Ovary (tissue), 9 donors: ENCODE data around the gene ZDHHC1. TPM values are rescaled to one million over a fixed set of nuclear protein-coding genes. Genes with fewer than 3 reads are reported as not detected.
"Not testable (repeated sequence)": the region's sequence is repeated elsewhere in the genome, so short reads cannot be mapped to it uniquely, and the experiment has no call there.

Experiments
- DNase-seq, 5 donors: peaks; one replicate each; pipeline ENCODE4 v3.0.0-alpha.2; 2019 to 2020
- H3K27ac ChIP-seq, 2 donors: fragments of 200-600 bp; one replicate each; pipeline versions ENCODE4 v1.5.1 to v1.8.0; 2019 to 2022
- H3K27me3 ChIP-seq: fragments of 200-600 bp; one replicate; pipeline ENCODE4 v1.8.0; 2022
- H3K36me3 ChIP-seq: fragments of 200-600 bp; sonication (generic); one replicate; pipeline ENCODE4 v1.5.1; 2019
- H3K4me1 ChIP-seq: one replicate; pipeline ENCODE4 v1.8.1; 2013; ENCODE audit warnings: mild to moderate bottlenecking, moderate library complexity; ENCODE audit not compliant: insufficient read depth
- H3K4me3 ChIP-seq: fragments of 200-600 bp; sonication (generic); one replicate; pipeline ENCODE4 v1.5.1; 2017
- H3K9me3 ChIP-seq, 2 donors: fragments of 200-600 bp in 1 of 2; sonication (generic) in 1 of 2; one replicate each; pipeline versions ENCODE4 v1.5.1 to v1.8.1; 2013 to 2019; ENCODE audit warnings: mild to moderate bottlenecking in 1 of 2, moderate library complexity in 1 of 2
- CTCF ChIP-seq, 3 donors: fragments of 450-650 bp in 2 of 3; fragments of 200-600 bp in 1 of 3; IDR thresholded peaks; one replicate each; pipeline versions ENCODE4 v1.5.1 to v1.8.0; 2016 to 2022; ENCODE audit warnings: antibody characterized with exemption in 3 of 3, mild to moderate bottlenecking in 1 of 3
- EP300 ChIP-seq: sonication (generic); formaldehyde crosslinking; IDR thresholded peaks from one replicate; pipeline ENCODE4 v1.6.1; 2017; ENCODE audit warnings: antibody characterized with exemption
- POLR2A ChIP-seq: fragments of 450-650 bp; IDR thresholded peaks from one replicate; pipeline ENCODE4 v1.6.1; 2017; ENCODE audit warnings: antibody characterized with exemption, mild to moderate bottlenecking, moderate library complexity
- WGBS, 3 donors: extraction: QIAGEN DNeasy Blood & Tissue Kit in 1 of 3; methylation state at CpG; one replicate each; pipeline versions ENCODE4 v1.1.5 to v1.1.7; 2013 to 2017; 5-methylcytosine and 5-hydroxymethylcytosine counted together
- intact Hi-C, 4 donors: fragments of 100-400 bp; cut with DNase I; formaldehyde crosslinking; loops; one replicate each; pipeline versions ENCODE4 v1.11.0 to v1.15.1; 2022 to 2023
- polyA plus RNA-seq, 2 donors: library from polyadenylated mRNA; stranded (reverse); fragments of 200-250 nt in 1 of 2; fragments of 350-450 nt in 1 of 2; fragmentation: Illumina TruSeq in 1 of 2; extraction: RNeasy Lipid Tissue Mini Kit (QIAGEN cat#74804) in 1 of 2; gene quantifications; one replicate each; pipeline ENCODE4 v1.2.3, GENCODE V29; 2013 to 2014
- total RNA-seq, 7 donors: library from RNA; depleted of rRNA in 2 of 7; stranded (reverse); fragments of >200 nt in 2 of 7; fragmentation: NEBNext Ultra II Directional in 3 of 7; extraction: Animal tissue kit (Norgen Biotek cat#: 25700) in 3 of 7; gene quantifications; one replicate each; pipeline versions ENCODE4 v1.1.0 to v1.2.4, GENCODE V29; 2016 to 2023
- donor health status: DM: no; HTN: no; CAD: no; lungs with moderate emphysema.
- donor health status: DM: no; HTN: no; CAD: no.
- donor health status: Bipolar disorder and iron deficiency.
- donor health status: DM: yes; HTN: yes; CAD: no.
- donor health status: DM: no; HTN: no; CAD: no.
- donor health status: DM: yes; HTN: yes; CAD: no.

Gene ZDHHC1
- total and polyA plus RNA-seq, 9 donors: 1.4 to 45.5 (median 21.9) TPM

GRCh38 chr16:67417333-67418061 lies 1.2 kb upstream of the ZDHHC1 start:
- Histone ChIP-seq H3K4me3 (no peak overlapping the region), H3K27ac (no peak overlapping the region), H3K27me3 (no peaks in the 10 kb centered on the region), H3K36me3 (no peaks in the 10 kb centered on the region), H3K9me3 (no peaks in the 10 kb centered on the region), H3K4me1 (peaks cover 9% of the 10 kb centered on the region)
- intact Hi-C loops: loop anchor here in 1 of 4 donors (10.0 kb wide), 1 partner anchor 163 kb away; no protein-coding TSS in a partner anchor
- DNase-seq: no peak
- TF ChIP-seq CTCF (IDR thresholded peaks at IDR 0.05) (no peak), EP300 (no peak), POLR2A (no peak)
- WGBS, 3 donors: 79 to 88% (median 87%) methylated on average over 2 of the region's 2 CpGs

- not testable (repeated sequence) for H3K9me3 ChIP-seq, H3K27me3 ChIP-seq, DNase-seq, H3K4me1 ChIP-seq, H3K36me3 ChIP-seq
- Histone ChIP-seq H3K4me3 (peak overlapping the region; percentile 64), H3K27ac (peak overlapping the region in 1 of 2 donors; percentile 87)
- intact Hi-C loops: loop anchor here in 1 of 4 donors (10.0 kb wide), 1 partner anchor 161 kb away; no protein-coding TSS in a partner anchor
- 80 to 86% (median 81%) methylated on average over 19 of the region's 19 CpGs for WGBS, 3 donors
These were observed 856 bp downstream of the ZDHHC1 start for GRCh38 chr16:67415421-67415820.

GRCh38 chr16:67413978-67414911 lies 2.0 kb downstream of the ZDHHC1 start:
- peak overlapping the region in 1 of 2 donors; percentile 46 for H3K27ac ChIP-seq
- no peaks in the 10 kb centered on the region for H3K9me3 ChIP-seq
- no peak overlapping the region for H3K4me3 ChIP-seq
- DNase-seq: no peak
- peaks cover 9% of the 10 kb centered on the region for H3K4me1 ChIP-seq
- H3K27me3 ChIP-seq: no peaks in the 10 kb centered on the region
- WGBS, 3 donors: 34 to 49% (median 36%) methylated on average over 6 of the region's 6 CpGs
- intact Hi-C loops: loop anchor here in 1 of 4 donors (10.0 kb wide), 1 partner anchor 159 kb away; no protein-coding TSS in a partner anchor
- H3K36me3 ChIP-seq: no peaks in the 10 kb centered on the region
- no peak for TF ChIP-seq EP300
- no peak for TF ChIP-seq CTCF (IDR thresholded peaks at IDR 0.05)
- no peak for TF ChIP-seq POLR2A

GRCh38 chr16:67412294-67412693 lies 4.0 kb downstream of the ZDHHC1 start:
- TF ChIP-seq POLR2A (no peak), CTCF (IDR thresholded peaks at IDR 0.05) (no peak), EP300 (no peak)
- DNase-seq: no peak
- peaks cover 9% of the 10 kb centered on the region for H3K4me1 ChIP-seq
- H3K27me3 ChIP-seq: no peaks in the 10 kb centered on the region
- 19 to 29% (median 23%) methylated on average over 2 of the region's 2 CpGs for WGBS, 3 donors
- no peaks in the 10 kb centered on the region for H3K36me3 ChIP-seq
- no peaks in the 10 kb centered on the region for H3K9me3 ChIP-seq
- intact Hi-C loops: loop anchor here in 1 of 4 donors (10.0 kb wide), 1 partner anchor 157 kb away; no protein-coding TSS in a partner anchor
- H3K27ac ChIP-seq: no peak overlapping the region
- no peak overlapping the region for H3K4me3 ChIP-seq
